HCT116 (cell line): ENCODE data around the gene SUPT6H. TPM values are rescaled to one million over a fixed set of nuclear protein-coding genes. Genes with fewer than 3 reads are reported as not detected.

Source experiments
- ATAC-seq: fragments of 200-7000 bp; cut with Tn5 transposase; 2 replicates; pipeline ENCODE4 v1.9.1; 2020; ENCODE audit warnings: mild to moderate bottlenecking, moderate library complexity
- BruUV-seq: library from RNA; stranded (reverse); fragments of 400-500 nt; replicated peaks from 2 replicates; lab custom pipeline; 2021; lab: Mats Ljungman, UMichigan
- CTCF ChIA-PET: fragments of 300-600 bp; sonication (Branson Sonifier 250); formaldehyde crosslinking; loops from one replicate; lab custom pipeline; 2021; ENCODE audit warnings: antibody characterized with exemption; lab: Charles Lee
- POLR2A ChIA-PET: fragments of 300-600, 350-600 bp; sonication (Branson Sonifier 250); formaldehyde crosslinking; loops from one replicate; lab custom pipeline; 2021; ENCODE audit warnings: antibody characterized with exemption; lab: Charles Lee
- RAD21 ChIA-PET, 2 experiments: fragments of 300-600 bp; sonication (Branson Sonifier 250); formaldehyde crosslinking; loops; one replicate each; lab custom pipeline; 2023; ENCODE audit warnings: low total read pairs in 2 of 2; ENCODE audit not compliant: uncharacterized antibody in 2 of 2, unreplicated experiment in 2 of 2, low non-redundant PET in 1 of 2; lab: Charles Lee
- DNase-seq: peaks from one replicate; pipeline ENCODE4 v3.0.0-alpha.2; 2010; ENCODE audit warnings: low read depth, low spot score
- H2AFZ ChIP-seq: fragments of 200-600 bp; shearing (Covaris generic), sonication (generic); 2 replicates; pipeline ENCODE4 v1.6.1; 2017; ENCODE audit warnings: low read depth, mixed run types, mixed read lengths, antibody characterized with exemption, low read length; ENCODE audit not compliant: poor library complexity, severe bottlenecking
- H3K27ac ChIP-seq: 2 replicates; pipeline ENCODE4 v1.5.1; 2012; ENCODE audit warnings: low read depth, low read length
- H3K27me3 ChIP-seq: fragments of 200-600 bp; sonication (generic); 2 replicates; pipeline ENCODE4 v1.6.1; 2016; ENCODE audit warnings: mixed run types, low read length, mixed read lengths; ENCODE audit not compliant: insufficient read depth
- H3K36me3 ChIP-seq, 2 experiments: fragments of 200-500 bp in 1 of 2; fragments of 200-600 bp in 1 of 2; sonication (Bioruptor generic) in 1 of 2; sonication (generic) in 1 of 2; 2 replicates each; pipeline versions ENCODE4 v1.5.1 to v1.6.1; 2014 to 2016; ENCODE audit warnings: low read length in 2 of 2, inconsistent platforms in 1 of 2, mixed read lengths in 1 of 2, mixed run types in 1 of 2; ENCODE audit not compliant: insufficient read depth in 2 of 2, control insufficient read depth in 1 of 2
- H3K4me1 ChIP-seq, 2 experiments: fragments of 200-600 bp in 1 of 2; sonication (generic) in 1 of 2; 2 replicates each; pipeline versions ENCODE4 v1.5.1 to v1.6.1; 2012 to 2017; ENCODE audit warnings: low read length in 2 of 2, inconsistent platforms in 1 of 2, mild to moderate bottlenecking in 1 of 2, mixed read lengths in 1 of 2, mixed run types in 1 of 2, moderate library complexity in 1 of 2; ENCODE audit not compliant: insufficient read depth in 2 of 2, control insufficient read depth in 1 of 2
- H3K4me2 ChIP-seq: fragments of 200-600 bp; sonication (generic); 2 replicates; pipeline ENCODE4 v1.6.1; 2017; ENCODE audit warnings: mixed run types, low read length, mixed read lengths
- H3K4me3 ChIP-seq, 2 experiments: fragments of 200-600 bp in 1 of 2; sonication (generic) in 1 of 2; replicated peaks in 1 of 2; 2 replicates each; pipeline ENCODE4 v1.5.1; 2011 to 2016; ENCODE audit warnings: low read length in 2 of 2, control low read depth in 1 of 2, low read depth in 1 of 2, mild to moderate bottlenecking in 1 of 2, mixed read lengths in 1 of 2, mixed run types in 1 of 2
- H3K79me2 ChIP-seq: fragments of 200-600 bp; sonication (generic); 2 replicates; pipeline ENCODE4 v1.6.1; 2017; ENCODE audit warnings: mild to moderate bottlenecking, mixed run types, low read length, moderate library complexity, mixed read lengths; ENCODE audit not compliant: insufficient read depth
- H3K9ac ChIP-seq: fragments of 200-600 bp; sonication (generic); 2 replicates; pipeline ENCODE4 v1.6.1; 2016; ENCODE audit warnings: low read length, mixed read lengths
- H3K9me2 ChIP-seq: fragments of 200-600 bp; sonication (generic), shearing (Covaris generic); 2 replicates; pipeline ENCODE4 v1.6.1; 2017; ENCODE audit warnings: mixed run types, mild to moderate bottlenecking, moderate library complexity; ENCODE audit not compliant: insufficient read depth
- H3K9me3 ChIP-seq, 2 experiments: fragments of 200-500 bp in 1 of 2; fragments of 200-600 bp in 1 of 2; sonication (Bioruptor generic) in 1 of 2; sonication (generic) in 1 of 2; 2 replicates each; pipeline ENCODE4 v1.6.1; 2014 to 2017; ENCODE audit warnings: low read length in 2 of 2, mixed read lengths in 2 of 2, inconsistent platforms in 1 of 2, low read depth in 1 of 2, mild to moderate bottlenecking in 1 of 2, mixed run types in 1 of 2, moderate library complexity in 1 of 2; ENCODE audit not compliant: control insufficient read depth in 1 of 2, insufficient read depth in 1 of 2
- H4K20me1 ChIP-seq: fragments of 200-600 bp; sonication (generic), shearing (Covaris generic); 2 replicates; pipeline ENCODE4 v1.6.1; 2017; ENCODE audit warnings: mixed run types, mild to moderate bottlenecking, moderate library complexity; ENCODE audit not compliant: insufficient read depth
- POLR2AphosphoS5 ChIP-seq: IDR thresholded peaks from 2 replicates; pipeline ENCODE4 v1.6.1; 2011; ENCODE audit warnings: mild to moderate bottlenecking, low read depth, low read length, moderate library complexity
- YY1 ChIP-seq: IDR thresholded peaks from 2 replicates; pipeline ENCODE4 v1.6.1; 2011; ENCODE audit warnings: low read length, low read depth, moderate library complexity, mild to moderate bottlenecking; ENCODE audit not compliant: insufficient replicate concordance; ENCODE audit errors: extremely low read depth
- intact Hi-C: fragments of 100-400 bp; cut with micrococcal nuclease; formaldehyde crosslinking; loops from 2 replicates; pipeline ENCODE4 v1.10.0; 2022
- total RNA-seq: library from RNA; stranded (reverse); gene quantifications from one replicate; pipeline ENCODE4 v1.2.1, GENCODE V29; 2021; ENCODE audit not compliant: unreplicated experiment

SUPT6H gene
- total RNA-seq, 1 experiment from 2014 or later, result 62.1 TPM

- BruUV-seq, result no TSS peak
- CTCF ChIA-PET, result interaction anchor here (0.6 to 13.6 kb wide), 4 partner anchors 12 to 378 kb away, joined by 3 to 207 read pairs (median 3); partner anchors contain the start of genes NEK8 and TLCD1
- peaks cover 25% of the 10 kb centered on the region; the same call in 1 of the 2 replicates for H4K20me1 ChIP-seq
- no peaks in the 10 kb centered on the region for H3K9me2 ChIP-seq
- H3K27me3 ChIP-seq, result no peaks in the 10 kb centered on the region
- H3K4me3 ChIP-seq, result no peak overlapping the region
- RAD21 ChIA-PET, result interaction anchor here in 1 of 2 experiments (0.9 kb wide), 1 partner anchor 25 kb away, joined by 3 read pairs; no protein-coding TSS in a partner anchor
- peaks cover 36% of the 10 kb centered on the region for H3K79me2 ChIP-seq
- H3K9me3 ChIP-seq, result no peaks in the 10 kb centered on the region
- intact Hi-C loops, result no loop called here
- H2AFZ ChIP-seq, result no peak overlapping the region
- H3K4me2 ChIP-seq, result no peak overlapping the region
- H3K36me3 ChIP-seq, result peaks cover 32 to 45% of the 10 kb centered on the region in 2 experiments
- H3K9ac ChIP-seq, result no peak overlapping the region
- POLR2A ChIA-PET, result interaction anchor here (0.7 to 11.6 kb wide), 3 partner anchors 23 to 400 kb away, joined by 3 to 149 read pairs (median 4); partner anchors contain the start of genes NEK8 and TLCD1
- DNase-seq (no peak), ATAC-seq (no peak)
- no peak overlapping the region for H3K27ac ChIP-seq
- TF ChIP-seq YY1, result no peak
- peak; percentile 17; the same call in 1 of the 2 replicates for TF ChIP-seq POLR2AphosphoS5
- H3K4me1 ChIP-seq, result peaks cover 10 to 38% of the 10 kb centered on the region in 2 experiments
Measured at GRCh38 chr17:28751600-28752366, 89.8 kb downstream of the SUPT6H start.

Other genes starting within 250 kb of the SUPT6H start
- not detected for gene SLC13A2, start 188.6 kb upstream of the SUPT6H start, total RNA-seq
- not detected for gene FOXN1, start 155.9 kb upstream of the SUPT6H start, total RNA-seq
- gene UNC119, start 109.6 kb upstream of the SUPT6H start, total RNA-seq, result 43.2 TPM
- 45.8 TPM for gene PIGS, start 90.7 kb upstream of the SUPT6H start, total RNA-seq
- gene ALDOC, start 85.3 kb upstream of the SUPT6H start, total RNA-seq, result 82.8 TPM
- gene SPAG5, start 63.2 kb upstream of the SUPT6H start, total RNA-seq, result 94.9 TPM
- 18.9 TPM for gene RSKR, start 48.0 kb upstream of the SUPT6H start, total RNA-seq
- 140 TPM for gene BLTP2, start 17.0 kb upstream of the SUPT6H start, total RNA-seq
- 41.3 TPM for gene SDF2, start 299 bp upstream of the SUPT6H start, total RNA-seq
- gene PROCA1, start 49.7 kb downstream of the SUPT6H start, total RNA-seq, result 0.96 TPM
- gene RAB34, start 55.7 kb downstream of the SUPT6H start, total RNA-seq, result 0.59 TPM
- 2,087 TPM for gene RPL23A, start 57.8 kb downstream of the SUPT6H start, total RNA-seq
- gene TLCD1, start 64.0 kb downstream of the SUPT6H start, total RNA-seq, result 28.3 TPM
- gene NEK8, start 66.6 kb downstream of the SUPT6H start, total RNA-seq, result 7.0 TPM
- gene TRAF4, start 81.8 kb downstream of the SUPT6H start, total RNA-seq, result 127 TPM
- gene FAM222B, start 180.6 kb downstream of the SUPT6H start, total RNA-seq, result 22.7 TPM
- gene ERAL1, start 192.8 kb downstream of the SUPT6H start, total RNA-seq, result 52.0 TPM
- gene FLOT2, start 235.5 kb downstream of the SUPT6H start, total RNA-seq, result 98.1 TPM
- 13.5 TPM for gene DHRS13, start 240.9 kb downstream of the SUPT6H start, total RNA-seq